CD4-positive, alpha-beta T cell treated with Interleukin-2 at 100 ng/mL for 4 hours (primary cell): ENCODE results near the gene GMPR.
A peak's percentile ranks its signal among the peaks of the same experiment; 100 is the strongest.

ENCODE experiments used
- DNase-seq: peaks from one replicate; pipeline ENCODE4 v3.0.0-alpha.2; 2020; ENCODE audit warnings: low spot score

Gene GMPR

GRCh38 chr6:16238057-16238962, at the start of gene GMPR:
Gene GMPR (plus strand): TSS chr6:16238587. CDS start chr6:16238694, 107 bp downstream.
- DNase-seq: peak; percentile 64

- DNase-seq: no peak
Observed at GRCh38 chr6:16190214-16190613, 48.2 kb upstream of the GMPR start.

GRCh38 chr6:16196260-16196983, 42.0 kb upstream of the GMPR start:
- no peak for DNase-seq

GRCh38 chr6:16196984-16197546, 41.3 kb upstream of the GMPR start:
- DNase-seq: no peak

- no peak for DNase-seq
Observed at GRCh38 chr6:16198061-16198705, 40.2 kb upstream of the GMPR start.

GRCh38 chr6:16199804-16200203, 38.6 kb upstream of the GMPR start:
- DNase-seq: no peak

GRCh38 chr6:16200321-16200883, 38.0 kb upstream of the GMPR start:
- DNase-seq: no peak

GRCh38 chr6:16201706-16202105, 36.7 kb upstream of the GMPR start:
- no peak for DNase-seq

GRCh38 chr6:16204653-16205376, 33.6 kb upstream of the GMPR start:
- no peak for DNase-seq

GRCh38 chr6:16205377-16206144, 32.8 kb upstream of the GMPR start:
- DNase-seq: no peak

GRCh38 chr6:16206595-16207037, 31.8 kb upstream of the GMPR start:
- DNase-seq: peak; percentile 58

- no peak for DNase-seq
Observed at GRCh38 chr6:16208989-16209388, 29.4 kb upstream of the GMPR start.

- DNase-seq: no peak
Observed at GRCh38 chr6:16209539-16209938, 28.8 kb upstream of the GMPR start.

- no peak for DNase-seq
Observed at GRCh38 chr6:16212276-16212675, 26.1 kb upstream of the GMPR start.

GRCh38 chr6:16216501-16217155, 21.8 kb upstream of the GMPR start:
- DNase-seq: no peak

GRCh38 chr6:16217156-16217721, 21.1 kb upstream of the GMPR start:
- DNase-seq: no peak

GRCh38 chr6:16222826-16223225, 15.6 kb upstream of the GMPR start:
- DNase-seq: no peak

GRCh38 chr6:16223362-16223761, 15.0 kb upstream of the GMPR start:
- DNase-seq: no peak

- DNase-seq: no peak
Observed at GRCh38 chr6:16224409-16224808, 14.0 kb upstream of the GMPR start.
